BJ (cell line): ENCODE measurements around the gene GTPBP4. TPM values are rescaled to one million over a fixed set of nuclear protein-coding genes. Genes with fewer than 3 reads are reported as not detected.

Source experiments
- CTCF ChIA-PET: fragments of 350-600 bp; formaldehyde crosslinking; extraction: SDS; loops from one replicate; lab custom pipeline; 2021; ENCODE audit warnings: antibody characterized with exemption, inconsistent platforms; lab: Yijun Ruan, JAX
- POLR2A ChIA-PET: fragments of 300-600 bp; sonication (Branson Sonifier 250); formaldehyde crosslinking; extraction: SDS; loops from one replicate; lab custom pipeline; 2021; ENCODE audit warnings: antibody characterized with exemption; lab: Charles Lee
- DNase-seq: peaks from one replicate; pipeline ENCODE4 v3.0.0-alpha.2; 2011; ENCODE audit warnings: low read depth
- H3K27me3 ChIP-seq: 2 replicates; pipeline ENCODE4 v1.6.0; 2011; ENCODE audit warnings: low read length; ENCODE audit not compliant: control insufficient read depth, insufficient read depth
- H3K36me3 ChIP-seq: 2 replicates; pipeline ENCODE4 v1.5.1; 2011; ENCODE audit warnings: low read length; ENCODE audit not compliant: control insufficient read depth, insufficient read depth
- H3K4me3 ChIP-seq: 2 replicates; pipeline ENCODE4 v1.5.1; 2011; ENCODE audit warnings: low read depth, mild to moderate bottlenecking, control low read depth, low read length
- CTCF ChIP-seq: IDR thresholded peaks from 2 replicates; pipeline ENCODE4 v1.5.1; 2011; ENCODE audit warnings: low read depth, mild to moderate bottlenecking, control low read depth, inconsistent platforms, low read length, moderate library complexity; ENCODE audit not compliant: insufficient read depth
- polyA plus RNA-seq: library from polyadenylated mRNA; depleted of rRNA; stranded (reverse); fragments of >200 nt; gene quantifications from 2 replicates; pipeline ENCODE4 v1.2.3, GENCODE V29; 2011

Gene GTPBP4
- polyA plus RNA-seq, 1 experiment, result 17.3 TPM

- POLR2A ChIA-PET, result no interaction called here
- Histone ChIP-seq H3K36me3 (no peaks in the 10 kb centered on the region), H3K4me3 (no peak overlapping the region), H3K27me3 (no peaks in the 10 kb centered on the region; the same call in 1 of the 2 replicates)
- CTCF ChIA-PET, result no interaction called here
- no peak for DNase-seq
- TF ChIP-seq CTCF, result no peak
These were observed 14.0 kb upstream of the GTPBP4 start for GRCh38 chr10:974038-974784.

GRCh38 chr10:974785-975074 lies 13.5 kb upstream of the GTPBP4 start:
- Histone ChIP-seq H3K36me3 (no peaks in the 10 kb centered on the region), H3K4me3 (no peak overlapping the region), H3K27me3 (no peaks in the 10 kb centered on the region; the same call in 1 of the 2 replicates)
- DNase-seq, result no peak
- ChIA-PET POLR2A (no interaction called here), CTCF (no interaction called here)
- no peak for TF ChIP-seq CTCF

- ChIA-PET POLR2A (no interaction called here), CTCF (no interaction called here)
- no peaks in the 10 kb centered on the region for H3K36me3 ChIP-seq
- H3K4me3 ChIP-seq, result no peak overlapping the region
- H3K27me3 ChIP-seq, result no peaks in the 10 kb centered on the region
- no peak for DNase-seq
- TF ChIP-seq CTCF, result no peak
These were observed 11.9 kb upstream of the GTPBP4 start for GRCh38 chr10:976316-976715.

- Histone ChIP-seq H3K36me3 (no peaks in the 10 kb centered on the region), H3K27me3 (no peaks in the 10 kb centered on the region), H3K4me3 (no peak overlapping the region)
- no peak for DNase-seq
- ChIA-PET CTCF (no interaction called here), POLR2A (no interaction called here)
- no peak for TF ChIP-seq CTCF
These were observed 9.3 kb upstream of the GTPBP4 start for GRCh38 chr10:978826-979421.

- CTCF ChIA-PET, result no interaction called here
These were observed 7.7 kb upstream of the GTPBP4 start for GRCh38 chr10:980468-981093.

More at GRCh38 chr10:980468-981093, 7.7 kb upstream of the GTPBP4 start:
- DNase-seq, result no peak
- Histone ChIP-seq H3K4me3 (no peak overlapping the region), H3K36me3 (no peaks in the 10 kb centered on the region), H3K27me3 (no peaks in the 10 kb centered on the region)
- no peak for TF ChIP-seq CTCF
- POLR2A ChIA-PET, result no interaction called here
